ENCODE results near the gene ZNF133. TPM values are rescaled to one million over a fixed set of nuclear protein-coding genes. Genes with fewer than 3 reads are reported as not detected.

ZNF133 gene
- total and polyA plus RNA-seq, 4 donors, result 11.9 to 31.4 (median 15.9) TPM

DNA sequence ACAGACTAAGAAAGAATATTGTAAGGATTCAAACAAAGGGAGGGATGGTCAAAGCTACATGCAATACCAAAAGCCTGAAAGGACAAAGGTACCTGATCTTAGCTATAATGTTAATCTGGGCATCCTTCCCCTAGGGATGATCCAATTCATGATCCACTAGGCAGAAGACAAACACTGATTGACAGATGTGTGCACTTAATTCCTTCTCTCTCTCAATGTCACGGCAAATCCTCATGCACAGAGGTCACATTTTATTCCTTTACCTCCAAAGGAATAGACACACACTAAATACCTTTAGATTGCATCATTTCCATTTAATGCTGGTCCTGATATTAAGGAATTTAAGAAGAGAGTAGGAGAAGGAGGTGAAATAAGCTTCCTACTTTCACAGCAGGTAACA lies 73.4 kb downstream of the ZNF133 start:
- Histone ChIP-seq H3K36me3 (ENCODE audit: control insufficient read depth in 1 of 2, insufficient read depth in 2 of 2, low read length in 1 of 2) (no peaks in the 10 kb centered on the region), H3K4me1 (ENCODE audit: control insufficient read depth in 1 of 2, insufficient read depth in 2 of 2, low read length in 2 of 2) (no peaks in the 10 kb centered on the region), H3K27me3 (ENCODE audit: control insufficient read depth in 1 of 2, insufficient read depth in 2 of 2, low read length in 1 of 2) (no peaks in the 10 kb centered on the region), H3K9me3 (ENCODE audit: control insufficient read depth, low read length) (no peaks in the 10 kb centered on the region), H3K27ac (ENCODE audit: low read depth in 1 of 2, low read length in 2 of 2) (no peak overlapping the region), H3K4me3 (ENCODE audit: low read length in 2 of 2) (no peak overlapping the region)
- no peak for DNase-seq
- WGBS, 2 donors, result 78 to 84% methylated on average over 1 of the region's 1 CpG
- intact Hi-C loops (cut with DNase I), result no loop called here
- ATAC-seq (ENCODE audit: low FRiP score), result no peak

DNA sequence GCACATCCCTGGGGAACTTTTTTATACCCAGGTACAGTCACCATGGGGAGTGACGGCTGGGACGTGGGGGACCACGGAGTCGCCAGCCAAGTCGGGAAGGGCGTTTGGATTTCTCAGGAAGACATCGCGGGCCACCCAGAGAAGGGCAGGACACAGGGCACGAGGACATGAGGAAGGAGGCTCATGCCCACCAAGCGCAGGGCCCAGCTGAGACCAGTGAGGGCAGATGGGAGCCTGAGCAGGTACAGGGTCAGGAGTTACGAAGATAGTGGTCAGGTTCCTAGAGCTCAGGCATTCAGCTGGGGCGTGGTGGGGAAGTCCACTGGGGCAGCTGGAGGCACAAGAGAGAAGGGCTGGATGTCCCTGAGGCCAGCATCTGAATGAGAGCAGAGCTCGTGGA lies 74.6 kb downstream of the ZNF133 start:
- ATAC-seq (ENCODE audit: low FRiP score) (no peak), DNase-seq (no peak)
- H3K27ac ChIP-seq (ENCODE audit: low read depth in 1 of 2, low read length in 2 of 2), result no peak overlapping the region
- WGBS, 2 donors, result 84 to 86% methylated on average over 13 of the region's 13 CpGs
- intact Hi-C loops (cut with DNase I), result no loop called here
- H3K36me3 ChIP-seq (ENCODE audit: control insufficient read depth in 1 of 2, insufficient read depth in 2 of 2, low read length in 1 of 2), result no peaks in the 10 kb centered on the region
- H3K4me1 ChIP-seq (ENCODE audit: control insufficient read depth in 1 of 2, insufficient read depth in 2 of 2, low read length in 2 of 2), result no peaks in the 10 kb centered on the region
- H3K9me3 ChIP-seq (ENCODE audit: control insufficient read depth, low read length), result no peaks in the 10 kb centered on the region
- H3K4me3 ChIP-seq (ENCODE audit: low read length in 2 of 2), result no peak overlapping the region
- H3K27me3 ChIP-seq (ENCODE audit: control insufficient read depth in 1 of 2, insufficient read depth in 2 of 2, low read length in 1 of 2), result no peaks in the 10 kb centered on the region

DNA sequence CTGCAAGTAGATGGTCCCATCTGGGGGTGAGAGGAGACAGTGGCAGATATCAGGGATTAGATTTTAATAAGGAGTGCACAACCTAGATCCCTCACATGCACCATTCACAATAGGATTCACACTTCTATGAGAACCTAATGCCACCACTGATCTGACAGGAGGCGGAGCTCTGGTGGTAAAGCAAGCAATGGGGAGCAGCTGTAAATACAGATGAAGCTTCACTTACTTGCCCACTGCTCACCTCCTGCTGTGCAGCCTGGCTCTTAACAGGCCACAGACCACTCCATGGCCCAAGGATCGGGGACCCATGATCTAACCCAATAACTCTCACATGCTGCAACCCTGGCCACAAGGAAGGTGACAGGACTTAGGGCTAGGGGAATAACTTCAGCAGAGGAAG lies 75.4 kb downstream of the ZNF133 start:
- DNase-seq, result no peak
- no peaks in the 10 kb centered on the region for H3K9me3 ChIP-seq (ENCODE audit: control insufficient read depth, low read length)
- H3K36me3 ChIP-seq (ENCODE audit: control insufficient read depth in 1 of 2, insufficient read depth in 2 of 2, low read length in 1 of 2), result no peaks in the 10 kb centered on the region
- WGBS, 2 donors, result 56 to 77% methylated on average over 2 of the region's 2 CpGs
- no peaks in the 10 kb centered on the region for H3K27me3 ChIP-seq (ENCODE audit: control insufficient read depth in 1 of 2, insufficient read depth in 2 of 2, low read length in 1 of 2)
- no peak overlapping the region for H3K4me3 ChIP-seq (ENCODE audit: low read length in 2 of 2)
- ATAC-seq (ENCODE audit: low FRiP score), result no peak
- H3K4me1 ChIP-seq (ENCODE audit: control insufficient read depth in 1 of 2, insufficient read depth in 2 of 2, low read length in 2 of 2), result no peaks in the 10 kb centered on the region
- H3K27ac ChIP-seq (ENCODE audit: low read depth in 1 of 2, low read length in 2 of 2), result no peak overlapping the region
- intact Hi-C loops (cut with DNase I), result no loop called here

DNA sequence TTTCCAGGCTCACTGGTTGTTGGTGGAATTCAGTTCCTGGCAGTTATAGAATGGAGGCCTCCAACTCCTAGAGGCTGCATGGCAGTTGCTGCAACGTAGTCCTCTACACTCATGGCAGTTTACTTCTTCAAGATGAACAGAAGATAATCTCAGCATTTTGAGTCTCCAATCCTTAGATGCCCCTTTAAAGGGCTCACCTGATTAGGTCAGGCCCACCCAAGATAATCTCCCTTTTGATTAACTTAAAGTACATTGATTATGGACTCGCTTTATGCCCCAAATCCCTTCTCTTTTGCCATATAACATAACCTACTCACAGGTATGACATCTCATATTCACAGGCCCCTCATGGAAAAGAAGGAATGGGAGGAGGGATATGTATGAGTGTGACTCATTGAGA lies 76.4 kb downstream of the ZNF133 start:
- intact Hi-C loops (cut with DNase I), result no loop called here
- Histone ChIP-seq H3K4me3 (ENCODE audit: low read length in 2 of 2) (no peak overlapping the region), H3K4me1 (ENCODE audit: control insufficient read depth in 1 of 2, insufficient read depth in 2 of 2, low read length in 2 of 2) (no peaks in the 10 kb centered on the region), H3K36me3 (ENCODE audit: control insufficient read depth in 1 of 2, insufficient read depth in 2 of 2, low read length in 1 of 2) (no peaks in the 10 kb centered on the region), H3K9me3 (ENCODE audit: control insufficient read depth, low read length) (no peaks in the 10 kb centered on the region), H3K27me3 (ENCODE audit: control insufficient read depth in 1 of 2, insufficient read depth in 2 of 2, low read length in 1 of 2) (no peaks in the 10 kb centered on the region), H3K27ac (ENCODE audit: low read depth in 1 of 2, low read length in 2 of 2) (no peak overlapping the region)
- no peak for ATAC-seq (ENCODE audit: low FRiP score)
- WGBS, 2 donors, result 70 to 73% methylated on average over 2 of the region's 2 CpGs
- no peak for DNase-seq

Other genes starting within 250 kb of the ZNF133 start
- gene OVOL2, start 230.6 kb upstream of the ZNF133 start, total RNA-seq, result not detected
- gene OVOL2, start 230.6 kb upstream of the ZNF133 start, polyA plus RNA-seq, result 1 to 10 TPM in 1 of 2 donors, under 1 TPM in 1; 0.08 to 3.1 TPM
- 10 to 100 TPM in 1 of 2 donors, 1 to 10 TPM in 1; 8.3 to 11.8 TPM for gene KAT14, start 150.7 kb upstream of the ZNF133 start, total RNA-seq
- gene KAT14, start 150.7 kb upstream of the ZNF133 start, polyA plus RNA-seq, result 1 to 10 TPM; 4.7 to 5.0 TPM
- 10 to 100 TPM in 1 of 2 donors, 1 to 10 TPM in 1; 8.0 to 10.6 TPM for gene PET117, start 150.7 kb upstream of the ZNF133 start, total RNA-seq
- 10 to 100 TPM in 1 of 2 donors, 1 to 10 TPM in 1; 7.6 to 19.4 TPM for gene PET117, start 150.7 kb upstream of the ZNF133 start, polyA plus RNA-seq
- 1 to 10 TPM; 2.3 to 2.5 TPM for gene DZANK1, start 178.5 kb downstream of the ZNF133 start, total RNA-seq
- 1 to 10 TPM in 1 of 2 donors, under 1 TPM in 1; 0.75 to 3.6 TPM for gene DZANK1, start 178.5 kb downstream of the ZNF133 start, polyA plus RNA-seq
- 1 to 10 TPM; 7.3 to 8.2 TPM for gene POLR3F, start 178.9 kb downstream of the ZNF133 start, total RNA-seq
- 10 to 100 TPM in 1 of 2 donors, 1 to 10 TPM in 1; 5.6 to 20.4 TPM for gene POLR3F, start 178.9 kb downstream of the ZNF133 start, polyA plus RNA-seq
- 10 to 100 TPM; 13.6 to 17.7 TPM for gene RBBP9, start 208.7 kb downstream of the ZNF133 start, total RNA-seq
- gene RBBP9, start 208.7 kb downstream of the ZNF133 start, polyA plus RNA-seq, result 1 to 10 TPM; 8.4 to 9.2 TPM
- gene SEC23B, start 219.4 kb downstream of the ZNF133 start, total RNA-seq, result 10 to 100 TPM; 30.6 to 37.5 TPM
- 10 to 100 TPM in 1 of 2 donors, 1 to 10 TPM in 1; 8.9 to 14.4 TPM for gene SEC23B, start 219.4 kb downstream of the ZNF133 start, polyA plus RNA-seq